A549 (cell line): ENCODE data around the gene SH2D4B.

Source experiments
- CTCF ChIP-seq: fragments of >200 bp; sonication (Bioruptor Twin); formaldehyde crosslinking; IDR thresholded peaks from 3 replicates; pipeline ENCODE4 v1.5.1; 2016
- HOXB5 ChIP-seq: fragments of 250-450 bp; sonication (Bioruptor Pico); IDR thresholded peaks from 2 replicates; pipeline ENCODE4 v1.5.0; 2020; ENCODE audit warnings: mild to moderate bottlenecking, moderate library complexity
- POLR2A ChIP-seq: IDR thresholded peaks from 2 replicates; pipeline ENCODE4 v1.6.1; 2012; ENCODE audit warnings: mild to moderate bottlenecking, low read length
- RNF2 ChIP-seq: fragments of 200-600 bp; sonication (generic); IDR thresholded peaks from 2 replicates; pipeline ENCODE4 v1.6.1; 2016; ENCODE audit warnings: low read depth, mild to moderate bottlenecking, antibody characterized with exemption, moderate library complexity, borderline replicate concordance
- TF ChIP-seq, protein P1 (sequence below): IDR thresholded peaks from 2 replicates; pipeline ENCODE4 v1.6.1; 2012

DNA sequence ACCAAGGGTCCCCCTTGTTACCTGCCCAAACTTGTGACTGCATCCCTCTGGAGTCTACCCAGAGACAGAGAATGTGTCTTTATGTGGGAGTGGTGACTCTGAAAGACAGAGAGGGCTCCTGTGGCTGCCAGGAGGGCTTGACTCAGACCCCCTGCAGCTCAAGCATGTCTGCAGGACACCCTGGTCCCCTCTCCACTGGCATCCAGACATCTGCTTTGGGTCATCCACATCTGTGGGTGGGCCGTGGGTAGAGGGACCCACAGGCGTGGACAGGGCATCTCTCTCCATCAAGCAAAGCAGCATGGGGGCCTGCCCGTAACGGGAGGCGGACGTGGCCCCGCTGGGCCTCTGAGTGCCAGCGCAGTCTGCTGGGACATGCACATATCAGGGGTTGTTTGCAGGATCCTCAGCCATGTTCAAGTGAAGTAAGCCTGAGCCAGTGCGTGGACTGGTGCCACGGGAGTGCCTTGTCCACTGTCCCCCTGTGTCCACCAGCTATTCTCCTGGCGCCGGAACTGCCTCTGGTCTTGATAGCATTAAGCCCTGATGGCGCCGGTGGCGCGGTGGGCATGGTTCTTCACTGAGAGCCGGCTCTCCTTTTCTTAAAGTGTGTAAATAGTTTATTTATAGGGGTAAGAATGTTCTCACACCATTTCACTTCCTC is 19.4 kb upstream of the SH2D4B start:
- TF ChIP-seq, protein P1, sequence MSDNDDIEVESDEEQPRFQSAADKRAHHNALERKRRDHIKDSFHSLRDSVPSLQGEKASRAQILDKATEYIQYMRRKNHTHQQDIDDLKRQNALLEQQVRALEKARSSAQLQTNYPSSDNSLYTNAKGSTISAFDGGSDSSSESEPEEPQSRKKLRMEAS: no peak
- TF ChIP-seq POLR2A: no peak
- no peak for TF ChIP-seq CTCF
- TF ChIP-seq HOXB5 (CRISPR knock-in tag): no peak
- TF ChIP-seq RNF2: no peak
